Measurements from ENCODE around the gene PIP4K2A. TPM values are rescaled to one million over a fixed set of nuclear protein-coding genes. Genes with fewer than 3 reads are reported as not detected.
"Not testable (repeated sequence)": the region's sequence is repeated elsewhere in the genome, so short reads cannot be mapped to it uniquely, and the experiment has no call there.

The PIP4K2A gene
- total RNA-seq, 1 donor from 2014 or later = 24.0 TPM

GRCh38 chr10:22505911-22506685, 208.3 kb downstream of the PIP4K2A start:
- Histone ChIP-seq H3K36me3 (ENCODE audit: control insufficient read depth in 3 of 3, insufficient read depth in 3 of 3, low read length in 3 of 3) (no peaks in the 10 kb centered on the region), H3K9ac (ENCODE audit: low read depth in 1 of 3, low read length in 3 of 3) (no peak overlapping the region), H3K4me1 (ENCODE audit: control insufficient read depth in 3 of 3, insufficient read depth in 3 of 3, low read length in 3 of 3) (peaks cover 0 to under 1% (median 0%) of the 10 kb centered on the region in 3 donors), H3K4me3 (ENCODE audit: low read length in 3 of 3) (no peak overlapping the region), H3K9me3 (ENCODE audit: control insufficient read depth in 3 of 3, low read length in 3 of 3) (no peaks in the 10 kb centered on the region), H3K27ac (ENCODE audit: low read depth, low read length) (no peak overlapping the region), H3K27me3 (ENCODE audit: control insufficient read depth in 3 of 3, insufficient read depth in 3 of 3, low read length in 3 of 3) (no peaks in the 10 kb centered on the region)

DNA sequence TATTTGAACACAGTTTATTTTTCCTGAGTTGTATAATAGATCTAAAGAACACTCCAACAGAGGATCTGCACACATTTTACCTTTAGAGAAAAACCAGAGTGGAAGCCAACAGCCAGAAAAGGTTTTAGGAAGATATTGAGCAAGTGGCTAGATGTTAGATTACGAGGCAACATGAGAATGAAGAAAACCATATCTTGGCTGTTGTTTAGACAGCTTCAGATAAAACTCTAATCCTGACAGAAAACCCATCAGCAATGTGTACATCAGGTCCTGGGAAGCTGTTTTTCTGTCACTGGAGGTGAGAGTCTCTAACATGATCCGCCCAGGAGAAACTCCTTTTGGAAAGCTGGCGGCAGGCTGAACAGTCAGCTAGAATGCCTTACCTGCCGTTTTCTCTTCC, 209.6 kb downstream of the PIP4K2A start:
- no peaks in the 10 kb centered on the region for H3K27me3 ChIP-seq (ENCODE audit: control insufficient read depth in 3 of 3, insufficient read depth in 3 of 3, low read length in 3 of 3)
- H3K9me3 ChIP-seq (ENCODE audit: control insufficient read depth in 3 of 3, low read length in 3 of 3) = no peaks in the 10 kb centered on the region
- no peaks in the 10 kb centered on the region for H3K36me3 ChIP-seq (ENCODE audit: control insufficient read depth in 3 of 3, insufficient read depth in 3 of 3, low read length in 3 of 3)
- H3K4me1 ChIP-seq (ENCODE audit: control insufficient read depth in 3 of 3, insufficient read depth in 3 of 3, low read length in 3 of 3) = peaks cover 0 to 4% (median 0%) of the 10 kb centered on the region in 3 donors
- no peak overlapping the region for H3K27ac ChIP-seq (ENCODE audit: low read depth, low read length)
- no peak overlapping the region for H3K4me3 ChIP-seq (ENCODE audit: low read length in 3 of 3)
- no peak overlapping the region for H3K9ac ChIP-seq (ENCODE audit: low read depth in 1 of 3, low read length in 3 of 3)

DNA sequence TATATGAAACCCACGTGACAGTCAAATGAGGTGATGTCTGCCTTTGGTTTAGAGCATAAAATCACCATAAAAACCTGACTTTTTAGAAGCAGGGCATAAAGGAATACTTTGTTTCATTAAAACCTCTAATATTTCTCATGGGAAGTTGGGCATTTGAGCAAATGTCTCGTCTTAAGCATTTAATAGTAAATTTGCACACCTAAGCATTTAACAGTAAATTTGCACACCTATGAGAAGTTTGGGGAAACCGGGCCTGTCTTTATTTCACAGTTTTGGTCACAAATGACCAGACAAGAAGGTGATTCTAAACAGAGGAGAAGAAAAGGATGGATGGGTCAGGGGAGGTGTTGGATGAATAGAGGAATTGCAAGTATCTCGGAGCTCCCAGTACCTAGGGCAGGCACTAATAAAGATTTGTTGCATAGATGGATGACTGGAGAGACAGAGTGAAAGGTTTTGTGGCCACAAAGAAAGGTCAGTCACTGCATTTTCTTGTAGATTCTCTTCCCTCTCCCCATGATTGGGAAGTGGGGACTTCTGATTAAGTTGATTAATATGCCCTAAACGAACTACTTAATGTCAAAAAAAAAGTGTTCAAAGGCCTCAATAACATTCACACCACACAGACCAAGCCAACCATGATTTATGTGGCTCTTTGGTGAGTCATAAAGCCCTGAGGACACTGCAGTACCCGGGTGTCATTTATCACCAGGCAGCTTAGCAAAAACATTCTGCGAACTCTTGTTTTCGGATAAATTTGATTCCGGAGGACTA, 210.9 kb downstream of the PIP4K2A start:
- H3K4me3 ChIP-seq (ENCODE audit: low read length in 3 of 3) = no peak overlapping the region
- peaks cover 0 to 4% (median 0%) of the 10 kb centered on the region in 3 donors for H3K4me1 ChIP-seq (ENCODE audit: control insufficient read depth in 3 of 3, insufficient read depth in 3 of 3, low read length in 3 of 3)
- H3K9me3 ChIP-seq (ENCODE audit: control insufficient read depth in 3 of 3, low read length in 3 of 3) = no peaks in the 10 kb centered on the region
- H3K36me3 ChIP-seq (ENCODE audit: control insufficient read depth in 3 of 3, insufficient read depth in 3 of 3, low read length in 3 of 3) = no peaks in the 10 kb centered on the region
- H3K27me3 ChIP-seq (ENCODE audit: control insufficient read depth in 3 of 3, insufficient read depth in 3 of 3, low read length in 3 of 3) = no peaks in the 10 kb centered on the region
- H3K27ac ChIP-seq (ENCODE audit: low read depth, low read length) = no peak overlapping the region
- H3K9ac ChIP-seq (ENCODE audit: low read depth in 1 of 3, low read length in 3 of 3) = no peak overlapping the region

- Histone ChIP-seq H3K9ac (ENCODE audit: low read depth in 1 of 3, low read length in 3 of 3) (no peak overlapping the region), H3K36me3 (ENCODE audit: control insufficient read depth in 3 of 3, insufficient read depth in 3 of 3, low read length in 3 of 3) (no peaks in the 10 kb centered on the region), H3K27me3 (ENCODE audit: control insufficient read depth in 3 of 3, insufficient read depth in 3 of 3, low read length in 3 of 3) (no peaks in the 10 kb centered on the region), H3K9me3 (ENCODE audit: control insufficient read depth in 3 of 3, low read length in 3 of 3) (no peaks in the 10 kb centered on the region), H3K27ac (ENCODE audit: low read depth, low read length) (no peak overlapping the region), H3K4me1 (ENCODE audit: control insufficient read depth in 3 of 3, insufficient read depth in 3 of 3, low read length in 3 of 3) (peaks cover 0 to 4% (median 0%) of the 10 kb centered on the region in 3 donors), H3K4me3 (ENCODE audit: low read length in 3 of 3) (no peak overlapping the region)
Measured at GRCh38 chr10:22501863-22502262, 212.5 kb downstream of the PIP4K2A start.

- Histone ChIP-seq H3K27ac (ENCODE audit: low read depth, low read length) (no peak overlapping the region), H3K9me3 (ENCODE audit: control insufficient read depth in 3 of 3, low read length in 3 of 3) (no peaks in the 10 kb centered on the region), H3K27me3 (ENCODE audit: control insufficient read depth in 3 of 3, insufficient read depth in 3 of 3, low read length in 3 of 3) (no peaks in the 10 kb centered on the region), H3K9ac (ENCODE audit: low read depth in 1 of 3, low read length in 3 of 3) (no peak overlapping the region), H3K4me3 (ENCODE audit: low read length in 3 of 3) (no peak overlapping the region), H3K4me1 (ENCODE audit: control insufficient read depth in 3 of 3, insufficient read depth in 3 of 3, low read length in 3 of 3) (peaks cover 0 to 4% (median 0%) of the 10 kb centered on the region in 3 donors), H3K36me3 (ENCODE audit: control insufficient read depth in 3 of 3, insufficient read depth in 3 of 3, low read length in 3 of 3) (no peaks in the 10 kb centered on the region)
Measured at GRCh38 chr10:22501413-22501812, 213.0 kb downstream of the PIP4K2A start.

DNA sequence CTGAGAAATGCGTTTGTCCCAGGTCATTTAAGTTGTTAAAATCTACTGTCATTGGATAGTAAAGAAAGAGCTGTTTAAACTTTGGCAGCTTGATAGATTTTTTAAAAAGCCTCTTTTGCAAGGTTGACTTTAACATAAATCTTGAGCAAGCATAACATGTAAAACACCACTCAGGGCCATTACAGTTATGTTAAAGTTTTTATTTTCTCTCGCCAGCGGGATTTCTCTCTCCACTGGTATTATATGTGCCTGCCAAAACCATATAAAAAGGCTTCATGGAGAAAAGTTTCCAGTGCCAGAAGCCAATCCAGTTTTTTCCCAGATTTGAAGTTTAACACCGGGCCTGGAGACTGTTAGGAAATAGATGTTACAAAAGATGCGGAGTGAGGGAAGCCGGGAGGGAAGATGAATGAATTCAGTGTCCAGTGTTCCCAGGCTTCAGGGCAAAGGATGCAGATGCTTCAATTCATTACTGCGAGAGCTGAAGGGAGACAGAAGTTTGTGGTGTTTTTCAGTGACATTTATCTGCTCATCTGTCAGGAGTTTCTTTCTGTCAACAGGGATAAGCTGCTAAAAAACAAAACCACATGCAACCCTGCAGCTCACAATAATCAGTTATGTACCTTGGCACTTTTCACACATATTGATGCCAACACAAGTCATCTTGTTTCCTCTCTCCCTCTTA, 213.6 kb downstream of the PIP4K2A start:
- no peaks in the 10 kb centered on the region for H3K27me3 ChIP-seq (ENCODE audit: control insufficient read depth in 3 of 3, insufficient read depth in 3 of 3, low read length in 3 of 3)
- H3K9ac ChIP-seq (ENCODE audit: low read depth in 1 of 3, low read length in 3 of 3) = no peak overlapping the region
- peaks cover 0 to 4% (median 0%) of the 10 kb centered on the region in 3 donors for H3K4me1 ChIP-seq (ENCODE audit: control insufficient read depth in 3 of 3, insufficient read depth in 3 of 3, low read length in 3 of 3)
- H3K9me3 ChIP-seq (ENCODE audit: control insufficient read depth in 3 of 3, low read length in 3 of 3) = no peaks in the 10 kb centered on the region
- no peak overlapping the region for H3K27ac ChIP-seq (ENCODE audit: low read depth, low read length)
- H3K4me3 ChIP-seq (ENCODE audit: low read length in 3 of 3) = no peak overlapping the region
- no peaks in the 10 kb centered on the region for H3K36me3 ChIP-seq (ENCODE audit: control insufficient read depth in 3 of 3, insufficient read depth in 3 of 3, low read length in 3 of 3)

DNA sequence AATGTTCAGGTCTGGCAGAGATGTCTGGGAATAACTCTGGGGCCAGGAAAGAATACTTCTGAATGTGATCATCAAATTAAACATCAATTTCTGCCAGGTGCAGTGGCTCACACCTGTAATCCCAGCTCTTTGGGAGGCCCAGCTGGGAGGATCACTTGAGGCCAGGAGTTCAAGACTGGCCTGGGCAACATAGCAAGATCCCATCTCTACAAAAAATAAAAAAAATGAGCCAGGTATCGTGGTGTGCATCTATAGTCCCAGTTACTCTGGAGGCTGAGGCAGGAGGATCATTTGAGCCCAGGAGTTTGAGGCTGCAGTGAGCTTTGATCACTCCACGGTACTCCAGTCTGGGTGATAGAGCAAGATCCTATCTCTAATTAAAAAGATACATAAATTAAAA, 214.4 kb downstream of the PIP4K2A start:
- H3K4me1 ChIP-seq (ENCODE audit: control insufficient read depth in 3 of 3, insufficient read depth in 3 of 3, low read length in 3 of 3); H3K4me3 ChIP-seq (ENCODE audit: low read length in 3 of 3); H3K27me3 ChIP-seq (ENCODE audit: control insufficient read depth in 3 of 3, insufficient read depth in 3 of 3, low read length in 3 of 3): not testable (repeated sequence)

DNA sequence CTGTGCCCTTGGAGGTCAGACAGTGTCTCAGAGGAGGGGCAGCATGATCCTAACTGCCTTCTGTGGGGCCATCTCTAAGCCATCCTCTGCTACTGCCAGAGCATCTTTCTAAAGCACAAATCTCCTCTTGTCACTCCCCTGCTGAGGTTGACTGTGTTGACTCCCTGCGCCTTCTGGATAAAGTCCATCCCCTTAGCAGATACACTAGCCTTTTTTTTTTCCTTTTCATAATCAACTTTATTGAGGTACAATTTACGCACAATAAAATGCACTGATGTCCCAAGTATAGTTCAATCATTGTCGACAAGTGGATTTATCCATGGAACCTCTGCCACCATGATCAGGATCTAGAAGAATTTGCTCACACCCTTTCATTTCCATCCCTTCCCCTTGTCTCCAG, 219.0 kb downstream of the PIP4K2A start:
- Histone ChIP-seq H3K36me3 (ENCODE audit: control insufficient read depth in 3 of 3, insufficient read depth in 3 of 3, low read length in 3 of 3) (no peaks in the 10 kb centered on the region), H3K27ac (ENCODE audit: low read depth, low read length) (no peak overlapping the region), H3K9me3 (ENCODE audit: control insufficient read depth in 3 of 3, low read length in 3 of 3) (no peaks in the 10 kb centered on the region), H3K4me3 (ENCODE audit: low read length in 3 of 3) (no peak overlapping the region), H3K27me3 (ENCODE audit: control insufficient read depth in 3 of 3, insufficient read depth in 3 of 3, low read length in 3 of 3) (no peaks in the 10 kb centered on the region), H3K9ac (ENCODE audit: low read depth in 1 of 3, low read length in 3 of 3) (no peak overlapping the region), H3K4me1 (ENCODE audit: control insufficient read depth in 3 of 3, insufficient read depth in 3 of 3, low read length in 3 of 3) (no peaks in the 10 kb centered on the region)

More for the DNA sequence above, 214.4 kb downstream of the PIP4K2A start:
- H3K36me3 ChIP-seq (ENCODE audit: control insufficient read depth in 3 of 3, insufficient read depth in 3 of 3, low read length in 3 of 3); H3K27ac ChIP-seq (ENCODE audit: low read depth, low read length); H3K9me3 ChIP-seq (ENCODE audit: control insufficient read depth in 3 of 3, low read length in 3 of 3); H3K9ac ChIP-seq (ENCODE audit: low read depth in 1 of 3, low read length in 3 of 3): not testable (repeated sequence)

GRCh38 chr10:22494007-22494406, 220.4 kb downstream of the PIP4K2A start:
- H3K27ac ChIP-seq (ENCODE audit: low read depth, low read length) = no peak overlapping the region
- H3K36me3 ChIP-seq (ENCODE audit: control insufficient read depth in 3 of 3, insufficient read depth in 3 of 3, low read length in 3 of 3) = no peaks in the 10 kb centered on the region
- H3K4me1 ChIP-seq (ENCODE audit: control insufficient read depth in 3 of 3, insufficient read depth in 3 of 3, low read length in 3 of 3) = no peaks in the 10 kb centered on the region
- no peak overlapping the region for H3K4me3 ChIP-seq (ENCODE audit: low read length in 3 of 3)
- no peaks in the 10 kb centered on the region for H3K9me3 ChIP-seq (ENCODE audit: control insufficient read depth in 3 of 3, low read length in 3 of 3)
- no peaks in the 10 kb centered on the region for H3K27me3 ChIP-seq (ENCODE audit: control insufficient read depth in 3 of 3, insufficient read depth in 3 of 3, low read length in 3 of 3)
- no peak overlapping the region for H3K9ac ChIP-seq (ENCODE audit: low read depth in 1 of 3, low read length in 3 of 3)

Data from skeletal muscle tissue (tissue), 4 donors.